SJCRH30 (cell line): Measurements from ENCODE around the gene CPEB4. TPM values are rescaled to one million over a fixed set of nuclear protein-coding genes. Genes with fewer than 3 reads are reported as not detected.

Source experiments
- DNase-seq, 2 experiments: peaks; one replicate each; pipeline ENCODE4 v3.0.0-alpha.2; 2015 to 2020
- H3K27ac ChIP-seq: fragments of 250-450 bp; sonication (Bioruptor Pico); 2 replicates; pipeline ENCODE4 v1.5.1; 2020; ENCODE audit warnings: mild to moderate bottlenecking, moderate library complexity
- H3K27me3 ChIP-seq: fragments of 250-450 bp; sonication (Bioruptor Pico); 2 replicates; pipeline ENCODE4 v1.5.1; 2020; ENCODE audit warnings: mild to moderate bottlenecking, moderate library complexity
- H3K36me3 ChIP-seq: fragments of 250-450 bp; sonication (Bioruptor Pico); 2 replicates; pipeline ENCODE4 v1.5.1; 2020; ENCODE audit warnings: mild to moderate bottlenecking, moderate library complexity
- H3K4me1 ChIP-seq: fragments of 250-450 bp; sonication (Bioruptor Pico); 2 replicates; pipeline ENCODE4 v1.5.1; 2020; ENCODE audit warnings: mild to moderate bottlenecking, moderate library complexity
- H3K4me3 ChIP-seq: fragments of 250-450 bp; sonication (Bioruptor Pico); 2 replicates; pipeline ENCODE4 v1.5.1; 2020; ENCODE audit warnings: mild to moderate bottlenecking, moderate library complexity
- H3K9me3 ChIP-seq: fragments of 250-450 bp; sonication (Bioruptor Pico); replicated peaks from 2 replicates; pipeline ENCODE4 v1.5.1; 2020; ENCODE audit warnings: mild to moderate bottlenecking, moderate library complexity
- total RNA-seq: library from RNA; depleted of rRNA; stranded (reverse); fragments of >200 nt; shearing (Covaris generic); gene quantifications from 2 replicates; pipeline ENCODE4 v1.2.3, GENCODE V29; 2014

The CPEB4 gene
- total RNA-seq, 1 experiment from 2014 or later, result 10.5 TPM

DNA sequence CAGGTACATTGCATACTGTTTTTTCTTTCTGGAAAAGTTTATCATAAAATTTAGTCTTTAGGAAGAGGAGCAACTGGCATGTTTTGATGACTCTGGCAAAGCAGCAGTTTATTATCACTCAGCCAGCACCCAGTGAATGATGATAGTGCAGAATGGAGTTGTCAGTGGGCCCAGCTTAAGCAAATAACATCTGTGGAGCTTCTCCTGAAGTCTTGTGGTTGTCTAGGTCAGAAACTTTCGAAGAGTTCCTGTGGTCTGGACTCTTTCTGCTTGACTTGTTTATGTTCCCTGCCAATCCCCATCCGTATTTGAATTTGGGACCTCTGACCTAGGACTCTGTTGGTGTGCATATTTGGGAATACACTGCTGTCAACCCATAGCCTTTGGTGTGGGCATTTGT lies 62.7 kb downstream of the CPEB4 start:
- Histone ChIP-seq H3K36me3 (peaks cover 24% of the 10 kb centered on the region), H3K27ac (no peak overlapping the region), H3K9me3 (no peaks in the 10 kb centered on the region), H3K27me3 (no peaks in the 10 kb centered on the region), H3K4me3 (no peak overlapping the region), H3K4me1 (no peaks in the 10 kb centered on the region)
- no peak for DNase-seq

DNA sequence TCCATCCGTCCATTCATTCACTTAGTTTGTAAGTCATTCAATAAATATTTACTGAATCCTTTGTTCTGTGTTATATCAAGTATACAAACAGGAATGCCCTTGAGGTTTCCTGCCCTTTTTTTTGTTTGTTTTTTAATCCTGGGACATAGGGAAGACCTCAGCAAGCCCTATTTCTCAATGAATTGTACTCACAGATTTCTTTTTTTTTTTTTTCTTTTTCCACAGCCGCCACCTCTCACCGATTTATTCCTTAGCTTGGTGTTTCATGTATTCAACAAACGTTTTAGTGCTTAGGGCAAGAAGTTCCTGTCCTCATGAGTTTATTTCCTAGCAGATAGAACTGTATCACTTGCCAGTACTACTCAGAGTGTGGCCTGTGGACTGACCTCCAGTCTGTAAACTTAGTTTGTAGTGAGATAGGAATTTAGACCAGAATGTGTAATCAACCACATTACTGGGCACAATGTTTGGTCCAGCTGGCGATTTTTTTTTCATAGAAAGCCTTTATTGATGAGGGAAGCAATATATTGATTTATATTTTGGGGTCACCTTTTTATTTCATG lies 65.5 kb downstream of the CPEB4 start:
- no peak overlapping the region for H3K27ac ChIP-seq
- DNase-seq, result no peak

DNA sequence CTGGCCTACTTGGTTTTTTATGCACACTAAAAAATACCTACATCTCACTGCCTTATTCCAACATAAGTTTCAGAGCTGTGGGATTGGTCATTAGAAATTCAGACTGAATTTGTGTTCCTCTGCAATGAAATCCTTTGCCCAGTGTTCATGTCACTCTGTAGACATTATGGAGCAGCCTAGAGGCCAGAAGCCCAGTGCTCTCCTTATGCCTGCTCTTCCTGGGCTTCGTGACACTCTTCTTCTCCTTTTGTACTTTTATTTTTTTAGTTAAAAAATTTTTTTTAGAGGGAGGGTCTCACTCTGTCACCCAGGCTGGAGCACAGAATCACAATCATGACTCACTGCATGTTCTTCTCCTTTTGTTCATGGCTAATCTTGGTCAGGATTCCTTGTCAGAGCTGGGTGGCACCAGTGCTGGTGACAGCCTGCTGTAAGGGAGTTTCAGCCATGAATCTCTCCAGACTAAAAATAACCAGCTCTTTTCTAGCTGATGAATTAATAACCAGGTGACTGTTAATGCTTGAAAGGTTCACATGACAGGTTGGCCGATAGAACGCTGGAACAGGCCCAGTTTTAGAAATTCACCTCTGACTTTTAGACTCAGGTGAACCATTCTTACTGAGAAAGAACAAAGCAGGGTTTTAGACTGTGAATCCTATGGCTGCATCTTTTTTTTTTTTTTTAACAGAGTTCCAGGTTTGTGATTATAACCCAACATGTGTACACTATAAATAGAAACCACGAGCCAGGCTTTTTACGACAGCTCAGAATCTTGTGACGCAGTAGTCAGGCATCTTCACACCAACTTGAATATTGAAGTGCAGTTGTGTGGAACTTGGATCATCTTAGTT lies 66.7 kb downstream of the CPEB4 start:
- H3K36me3 ChIP-seq, result peaks cover 18% of the 10 kb centered on the region
- DNase-seq, result no peak
- no peaks in the 10 kb centered on the region for H3K4me1 ChIP-seq
- H3K4me3 ChIP-seq, result no peak overlapping the region
- no peaks in the 10 kb centered on the region for H3K9me3 ChIP-seq
- no peaks in the 10 kb centered on the region for H3K27me3 ChIP-seq
- no peak overlapping the region for H3K27ac ChIP-seq

More for the DNA sequence above, 65.5 kb downstream of the CPEB4 start:
- Histone ChIP-seq H3K4me1 (no peaks in the 10 kb centered on the region), H3K4me3 (no peak overlapping the region), H3K9me3 (no peaks in the 10 kb centered on the region), H3K27me3 (no peaks in the 10 kb centered on the region), H3K36me3 (peaks cover 21% of the 10 kb centered on the region)

GRCh38 chr5:173960986-173961385 lies 72.8 kb downstream of the CPEB4 start:
- Histone ChIP-seq H3K27ac (no peak overlapping the region), H3K9me3 (no peaks in the 10 kb centered on the region), H3K4me1 (peaks cover 6% of the 10 kb centered on the region), H3K36me3 (no peaks in the 10 kb centered on the region), H3K4me3 (no peak overlapping the region), H3K27me3 (no peaks in the 10 kb centered on the region)
- no peak for DNase-seq

DNA sequence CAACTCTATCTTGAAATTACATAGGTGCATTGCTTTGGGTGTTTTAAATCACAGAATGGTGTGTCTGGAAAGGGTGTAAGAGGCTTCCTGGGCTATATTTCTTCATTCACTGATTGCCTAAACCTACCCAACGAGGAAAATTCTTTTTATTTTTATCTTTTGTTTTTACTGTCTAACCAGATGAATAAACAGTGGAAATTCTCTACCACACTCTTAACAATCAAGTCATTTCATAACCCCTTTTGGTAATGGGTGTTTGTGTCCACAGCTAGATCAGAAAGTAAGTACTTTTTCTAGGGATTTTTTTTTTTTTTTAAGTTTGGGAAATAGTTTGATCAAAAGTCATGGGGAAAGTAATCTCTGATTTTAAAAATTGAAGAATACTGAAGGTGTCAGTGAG lies 73.3 kb downstream of the CPEB4 start:
- no peaks in the 10 kb centered on the region for H3K36me3 ChIP-seq
- H3K27ac ChIP-seq, result no peak overlapping the region
- no peak overlapping the region for H3K4me3 ChIP-seq
- DNase-seq, result no peak
- H3K27me3 ChIP-seq, result no peaks in the 10 kb centered on the region
- H3K4me1 ChIP-seq, result peaks cover 6% of the 10 kb centered on the region
- H3K9me3 ChIP-seq, result no peaks in the 10 kb centered on the region

- Histone ChIP-seq H3K4me3 (peak overlapping the region; percentile 63; the same call in 1 of the 2 replicates), H3K9me3 (no peaks in the 10 kb centered on the region), H3K4me1 (peaks cover 12% of the 10 kb centered on the region), H3K27ac (peak overlapping the region; percentile 73; the same call in 1 of the 2 replicates), H3K27me3 (no peaks in the 10 kb centered on the region), H3K36me3 (no peaks in the 10 kb centered on the region)
- DNase-seq, result no peak
Observed at GRCh38 chr5:173962436-173962972, 74.4 kb downstream of the CPEB4 start.

GRCh38 chr5:173963182-173963838 lies 75.2 kb downstream of the CPEB4 start:
- Histone ChIP-seq H3K9me3 (no peaks in the 10 kb centered on the region), H3K27ac (peak overlapping the region; percentile 73), H3K36me3 (no peaks in the 10 kb centered on the region), H3K4me1 (peaks cover 13% of the 10 kb centered on the region), H3K4me3 (peak overlapping the region; percentile 63), H3K27me3 (no peaks in the 10 kb centered on the region)
- peak; percentile 42 to 64 for DNase-seq

DNA sequence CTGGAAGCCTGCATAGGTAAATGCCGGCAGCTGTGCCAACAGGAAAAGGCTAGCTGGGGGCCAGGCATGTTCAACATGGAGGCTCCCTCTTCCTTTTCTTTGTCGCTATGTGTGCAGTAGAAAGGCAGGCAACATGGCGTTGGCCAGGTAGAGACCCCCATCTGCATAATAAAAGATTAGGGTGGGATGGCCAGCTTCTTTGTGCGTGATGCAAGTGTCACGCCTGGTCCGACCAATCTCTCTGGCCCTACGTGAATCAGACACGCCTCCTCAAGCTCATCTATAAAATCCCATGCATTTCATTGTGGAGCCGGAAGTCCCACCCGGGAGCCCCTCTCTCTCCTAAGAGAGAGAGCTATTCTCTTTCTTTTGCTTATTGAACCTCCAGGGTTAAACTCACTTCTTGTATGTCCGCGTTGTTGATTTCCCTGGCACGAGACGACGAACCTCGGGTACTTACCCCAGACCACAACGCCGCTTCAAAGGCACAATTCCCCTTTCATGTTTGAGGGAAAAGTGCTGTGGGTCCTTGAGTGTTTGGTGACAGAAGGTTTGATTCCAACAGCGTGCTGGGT lies 75.8 kb downstream of the CPEB4 start:
- Histone ChIP-seq H3K27me3 (no peaks in the 10 kb centered on the region), H3K4me3 (peak overlapping the region; percentile 63), H3K36me3 (no peaks in the 10 kb centered on the region), H3K9me3 (no peaks in the 10 kb centered on the region), H3K4me1 (peaks cover 13% of the 10 kb centered on the region), H3K27ac (peak overlapping the region; percentile 73)
- peak; percentile 73 to 79 for DNase-seq

DNA sequence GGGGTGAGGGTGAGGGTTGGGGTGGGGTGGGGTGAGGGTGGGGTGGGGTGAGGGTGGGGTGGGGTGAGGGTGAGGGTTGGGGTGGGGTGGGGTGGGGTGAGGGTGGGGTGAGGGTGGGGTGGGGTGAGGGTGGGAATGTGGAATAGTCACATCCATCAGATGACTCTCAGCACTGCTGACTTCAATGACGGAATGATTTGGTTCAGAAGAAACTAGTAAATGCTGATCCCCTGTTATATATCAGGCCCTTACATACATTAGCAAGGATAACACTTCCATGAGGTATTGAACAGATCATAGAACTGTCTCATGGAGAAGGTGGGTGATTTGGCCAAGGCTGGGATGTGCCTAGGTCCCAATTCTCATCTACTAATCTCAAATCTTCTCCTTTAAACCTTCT lies 76.4 kb downstream of the CPEB4 start:
- H3K4me3 ChIP-seq, result no peak overlapping the region
- no peaks in the 10 kb centered on the region for H3K27me3 ChIP-seq
- H3K36me3 ChIP-seq, result no peaks in the 10 kb centered on the region
- H3K27ac ChIP-seq, result no peak overlapping the region
- no peak for DNase-seq
- H3K9me3 ChIP-seq, result no peaks in the 10 kb centered on the region
- H3K4me1 ChIP-seq, result peaks cover 13% of the 10 kb centered on the region

DNA sequence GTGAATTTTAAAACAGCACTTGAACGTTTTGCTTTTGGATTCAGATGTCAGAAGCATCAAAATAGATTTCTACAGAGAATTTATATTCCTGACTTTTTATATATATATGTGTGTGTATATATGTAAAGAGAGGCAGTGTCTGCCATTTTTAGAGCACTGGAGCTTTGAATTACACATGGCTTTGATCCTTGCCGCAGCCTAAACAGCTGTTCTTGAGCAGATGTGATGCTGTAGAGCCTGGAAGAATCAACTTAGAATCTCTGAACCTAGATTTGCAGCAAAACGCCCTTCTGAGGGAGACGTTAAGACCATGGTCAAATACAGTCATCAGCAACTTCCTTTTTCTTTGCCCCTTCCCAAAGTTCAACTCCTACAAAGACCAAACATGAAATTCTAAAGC lies 79.1 kb downstream of the CPEB4 start:
- H3K36me3 ChIP-seq, result no peaks in the 10 kb centered on the region
- H3K4me1 ChIP-seq, result peaks cover 13% of the 10 kb centered on the region
- no peak overlapping the region for H3K27ac ChIP-seq
- peak; percentile 41 to 69 for DNase-seq
- H3K9me3 ChIP-seq, result no peaks in the 10 kb centered on the region
- no peak overlapping the region for H3K4me3 ChIP-seq
- H3K27me3 ChIP-seq, result no peaks in the 10 kb centered on the region

GRCh38 chr5:173968154-173968797 lies 80.1 kb downstream of the CPEB4 start:
- no peak for DNase-seq
- no peaks in the 10 kb centered on the region for H3K9me3 ChIP-seq
- H3K4me3 ChIP-seq, result no peak overlapping the region
- no peaks in the 10 kb centered on the region for H3K27me3 ChIP-seq
- no peaks in the 10 kb centered on the region for H3K36me3 ChIP-seq
- H3K27ac ChIP-seq, result no peak overlapping the region
- peaks cover 10% of the 10 kb centered on the region for H3K4me1 ChIP-seq

GRCh38 chr5:173969167-173970049 lies 81.3 kb downstream of the CPEB4 start:
- no peak overlapping the region for H3K27ac ChIP-seq
- H3K4me3 ChIP-seq, result no peak overlapping the region
- no peak for DNase-seq
- no peaks in the 10 kb centered on the region for H3K36me3 ChIP-seq
- H3K27me3 ChIP-seq, result no peaks in the 10 kb centered on the region
- H3K9me3 ChIP-seq, result no peaks in the 10 kb centered on the region
- H3K4me1 ChIP-seq, result peaks cover 10% of the 10 kb centered on the region

DNA sequence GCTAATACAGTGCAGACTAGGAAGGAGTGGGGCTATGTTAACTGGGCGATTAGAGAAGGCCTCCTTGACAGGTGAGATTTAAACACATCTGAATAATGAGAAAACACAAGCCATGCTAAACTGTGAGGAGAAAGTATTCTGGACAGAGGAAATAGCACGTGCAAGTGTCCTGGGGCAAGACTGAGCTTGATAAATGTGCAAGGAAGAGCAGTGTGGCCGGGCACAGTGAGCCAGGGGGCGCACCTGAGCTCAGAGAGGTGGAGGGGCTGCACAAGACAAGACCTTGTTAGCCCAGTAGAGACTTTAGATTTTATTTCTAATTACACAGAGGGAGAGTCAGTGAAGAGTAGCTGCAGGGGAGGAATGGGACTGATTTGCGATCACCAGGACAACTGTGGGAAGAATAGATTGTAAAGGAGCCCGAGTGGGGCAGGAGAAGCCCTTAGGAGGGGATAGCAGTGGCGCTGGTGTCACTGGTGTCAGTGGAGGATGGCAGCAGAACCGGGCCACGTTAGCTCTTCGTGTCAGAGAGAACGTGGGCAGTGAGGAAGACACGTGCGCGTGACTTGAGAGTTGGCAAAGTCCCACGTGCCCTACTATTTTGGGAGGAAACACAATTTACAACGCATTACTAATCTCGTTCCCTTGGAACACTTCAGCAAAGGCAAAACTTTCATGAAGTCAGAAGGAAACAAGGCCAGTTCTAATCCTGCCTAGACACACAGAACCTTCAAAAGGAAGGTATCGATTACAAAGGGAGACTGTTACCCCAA lies 82.9 kb downstream of the CPEB4 start:
- no peak overlapping the region for H3K27ac ChIP-seq
- H3K4me1 ChIP-seq, result peaks cover 10% of the 10 kb centered on the region
- no peak for DNase-seq
- H3K27me3 ChIP-seq, result no peaks in the 10 kb centered on the region
- no peaks in the 10 kb centered on the region for H3K9me3 ChIP-seq
- no peak overlapping the region for H3K4me3 ChIP-seq
- H3K36me3 ChIP-seq, result no peaks in the 10 kb centered on the region
